Ishikawa (cell line): ENCODE measurements around the gene ACO2.

Experiments
- CEBPB ChIP-seq: IDR thresholded peaks from 2 replicates; pipeline ENCODE4 v1.6.1; 2012
- CREB1 ChIP-seq: IDR thresholded peaks from 2 replicates; pipeline ENCODE4 v1.6.1; 2012; ENCODE audit warnings: low read depth
- EGR1 ChIP-seq: IDR thresholded peaks from 2 replicates; pipeline ENCODE4 v1.6.1; 2012
- EP300 ChIP-seq: IDR thresholded peaks from 2 replicates; pipeline ENCODE4 v1.6.1; 2012; ENCODE audit warnings: borderline replicate concordance
- FOXM1 ChIP-seq: IDR thresholded peaks from 2 replicates; pipeline ENCODE4 v1.6.1; 2012; ENCODE audit warnings: low read depth, borderline replicate concordance
- MAX ChIP-seq: IDR thresholded peaks from 2 replicates; pipeline ENCODE4 v1.6.1; 2012
- NFIC ChIP-seq: IDR thresholded peaks from 2 replicates; pipeline ENCODE4 v1.6.1; 2012
- RAD21 ChIP-seq: IDR thresholded peaks from 2 replicates; pipeline ENCODE4 v1.6.1; 2012; ENCODE audit warnings: low read depth
- REST ChIP-seq: IDR thresholded peaks from 2 replicates; pipeline ENCODE4 v1.6.1; 2012; ENCODE audit warnings: low read depth, mild to moderate bottlenecking
- TAF1 ChIP-seq: IDR thresholded peaks from 2 replicates; pipeline ENCODE4 v1.6.1; 2012; ENCODE audit warnings: low read depth, mild to moderate bottlenecking
- TCF12 ChIP-seq: IDR thresholded peaks from 2 replicates; pipeline ENCODE4 v1.6.1; 2012; ENCODE audit warnings: low read depth
- TEAD4 ChIP-seq: IDR thresholded peaks from 2 replicates; pipeline ENCODE4 v1.6.1; 2012
- USF1 ChIP-seq: IDR thresholded peaks from 2 replicates; pipeline ENCODE4 v1.6.1; 2012
- YY1 ChIP-seq: IDR thresholded peaks from 2 replicates; pipeline ENCODE4 v1.6.1; 2012; ENCODE audit warnings: low read depth
- ZBTB7A ChIP-seq: IDR thresholded peaks from 2 replicates; pipeline ENCODE4 v1.6.1; 2012; ENCODE audit warnings: low read depth

Gene ACO2

GRCh38 chr22:41564563-41564962 lies 95.6 kb downstream of the ACO2 start:
- TF ChIP-seq RAD21 (no peak), EGR1 (no peak), TAF1 (no peak), MAX (no peak), EP300 (no peak), ZBTB7A (no peak), NFIC (no peak)

GRCh38 chr22:41565403-41566054 lies 96.6 kb downstream of the ACO2 start:
- peak; percentile 38; the same call in 1 of the 2 replicates for TF ChIP-seq NFIC
- no peak for TF ChIP-seq TEAD4
- no peak for TF ChIP-seq TAF1

- TF ChIP-seq FOXM1 (no peak), REST (no peak), TCF12 (no peak), MAX (no peak), TEAD4 (no peak), RAD21 (no peak), EP300 (no peak), NFIC (no peak), ZBTB7A (no peak), CREB1 (no peak), TAF1 (no peak), YY1 (no peak), EGR1 (no peak), CEBPB (no peak), USF1 (no peak)
These were observed 98.5 kb downstream of the ACO2 start for GRCh38 chr22:41567512-41567768.

GRCh38 chr22:41568811-41569210 lies 99.9 kb downstream of the ACO2 start:
- TF ChIP-seq TCF12 (no peak), FOXM1 (no peak), EGR1 (no peak), CREB1 (no peak)

- TF ChIP-seq USF1 (no peak), TEAD4 (no peak), EP300 (no peak), NFIC (no peak), TCF12 (no peak), YY1 (no peak), REST (no peak), ZBTB7A (no peak), TAF1 (no peak)
These were observed 101.3 kb downstream of the ACO2 start for GRCh38 chr22:41570221-41570620.

GRCh38 chr22:41571786-41572185 lies 102.9 kb downstream of the ACO2 start:
- no peak for TF ChIP-seq REST
- no peak for TF ChIP-seq TAF1
- no peak for TF ChIP-seq EGR1
- no peak for TF ChIP-seq USF1
- no peak for TF ChIP-seq CEBPB
- no peak for TF ChIP-seq TEAD4
- no peak for TF ChIP-seq YY1
- TF ChIP-seq TCF12 = no peak
- TF ChIP-seq RAD21 = no peak
- TF ChIP-seq FOXM1 = no peak
- TF ChIP-seq NFIC = no peak
- TF ChIP-seq CREB1 = no peak
- TF ChIP-seq EP300 = no peak
- TF ChIP-seq ZBTB7A = no peak
- TF ChIP-seq MAX = no peak
